B cell (primary cell): ENCODE measurements around the gene IQCK.

Source experiments
- EZH2 ChIP-seq: IDR thresholded peaks from 2 replicates; pipeline ENCODE4 v1.6.1; 2012; ENCODE audit warnings: borderline replicate concordance, low read depth, mild to moderate bottlenecking, moderate library complexity, low read length; ENCODE audit not compliant: insufficient read depth, poor library complexity, severe bottlenecking
- TF ChIP-seq, protein P1 (sequence below): fragments of 200-600 bp; IDR thresholded peaks from one replicate; pipeline ENCODE4 v1.8.0; 2022; ENCODE audit warnings: antibody characterized with exemption, mild to moderate bottlenecking

DNA sequence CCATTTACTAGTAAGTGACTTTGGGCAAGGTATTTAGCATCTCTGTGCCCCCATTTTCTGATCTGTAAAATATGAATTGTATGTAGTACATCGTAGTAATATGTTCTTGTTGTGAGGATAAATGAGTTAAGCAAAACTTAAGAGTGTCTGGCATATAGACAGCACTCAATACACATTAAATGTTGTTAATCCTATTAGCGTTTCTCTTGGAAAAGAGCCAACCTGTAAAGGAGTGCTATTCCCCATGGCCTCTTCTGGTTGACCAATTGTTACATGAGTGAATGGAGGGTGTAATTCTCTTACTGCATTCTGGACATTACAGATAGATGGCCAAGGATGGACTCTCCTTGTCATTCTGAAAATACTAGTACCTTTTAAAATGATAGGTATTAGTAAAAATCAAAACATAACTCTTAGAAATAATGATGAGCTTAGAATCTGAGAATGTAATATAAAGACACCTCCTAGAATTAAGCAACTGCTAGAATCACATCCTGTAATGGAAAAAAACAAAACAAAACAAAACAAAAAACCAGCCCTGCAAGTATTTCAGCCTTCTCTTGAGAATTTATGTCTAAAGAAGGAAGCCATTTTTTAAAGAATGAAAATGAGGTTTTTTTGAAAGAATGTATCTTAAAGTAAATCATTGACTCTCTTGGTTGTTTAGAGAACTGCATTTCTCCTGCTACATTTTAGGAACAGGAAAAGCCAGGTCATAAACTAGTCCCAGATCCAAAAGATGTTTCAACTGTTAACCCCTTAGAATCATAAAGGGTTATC is 30.5 kb downstream of the IQCK start:
- TF ChIP-seq, protein P1, sequence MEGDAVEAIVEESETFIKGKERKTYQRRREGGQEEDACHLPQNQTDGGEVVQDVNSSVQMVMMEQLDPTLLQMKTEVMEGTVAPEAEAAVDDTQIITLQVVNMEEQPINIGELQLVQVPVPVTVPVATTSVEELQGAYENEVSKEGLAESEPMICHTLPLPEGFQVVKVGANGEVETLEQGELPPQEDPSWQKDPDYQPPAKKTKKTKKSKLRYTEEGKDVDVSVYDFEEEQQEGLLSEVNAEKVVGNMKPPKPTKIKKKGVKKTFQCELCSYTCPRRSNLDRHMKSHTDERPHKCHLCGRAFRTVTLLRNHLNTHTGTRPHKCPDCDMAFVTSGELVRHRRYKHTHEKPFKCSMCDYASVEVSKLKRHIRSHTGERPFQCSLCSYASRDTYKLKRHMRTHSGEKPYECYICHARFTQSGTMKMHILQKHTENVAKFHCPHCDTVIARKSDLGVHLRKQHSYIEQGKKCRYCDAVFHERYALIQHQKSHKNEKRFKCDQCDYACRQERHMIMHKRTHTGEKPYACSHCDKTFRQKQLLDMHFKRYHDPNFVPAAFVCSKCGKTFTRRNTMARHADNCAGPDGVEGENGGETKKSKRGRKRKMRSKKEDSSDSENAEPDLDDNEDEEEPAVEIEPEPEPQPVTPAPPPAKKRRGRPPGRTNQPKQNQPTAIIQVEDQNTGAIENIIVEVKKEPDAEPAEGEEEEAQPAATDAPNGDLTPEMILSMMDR: no peak
- no peak for TF ChIP-seq EZH2
